Measurements from ENCODE around the gene NFYC.
A peak's percentile ranks its signal among the peaks of the same experiment; 100 is the strongest.

Gene NFYC

DNA sequence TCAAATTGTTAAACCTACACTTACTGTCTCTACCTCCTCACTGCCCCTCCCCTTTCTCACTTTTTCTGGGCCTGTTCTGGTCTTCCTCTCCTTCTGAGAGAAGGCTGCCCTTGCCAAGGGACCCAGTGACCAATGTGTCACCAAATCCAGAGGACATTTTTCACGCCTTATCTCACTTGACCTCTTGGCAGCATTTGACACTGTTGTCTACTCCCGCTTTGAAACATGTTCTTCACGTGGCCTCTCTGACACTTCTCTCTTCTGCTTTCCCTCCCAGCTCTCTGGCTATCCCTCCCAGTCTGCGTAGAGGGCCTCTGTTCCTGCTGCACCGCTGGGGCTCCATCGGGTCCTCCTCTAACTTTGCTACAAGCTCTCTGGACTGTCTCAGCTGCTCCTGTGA, 117.4 kb downstream of the NFYC start:
- Histone ChIP-seq H3K27ac (ENCODE audit: low read length) (no peak overlapping the region), H3K4me3 (ENCODE audit: low read length) (no peak overlapping the region), H3K9me3 (ENCODE audit: control insufficient read depth, low read depth, low read length) (no peaks in the 10 kb centered on the region), H3K27me3 (ENCODE audit: control insufficient read depth, insufficient read depth, low read length) (no peaks in the 10 kb centered on the region), H3K9ac (ENCODE audit: low read length) (no peak overlapping the region), H3K4me1 (ENCODE audit: control insufficient read depth, low read depth, low read length) (peaks cover 6% of the 10 kb centered on the region), H3K36me3 (ENCODE audit: control insufficient read depth, low read depth, low read length) (no peaks in the 10 kb centered on the region)

DNA sequence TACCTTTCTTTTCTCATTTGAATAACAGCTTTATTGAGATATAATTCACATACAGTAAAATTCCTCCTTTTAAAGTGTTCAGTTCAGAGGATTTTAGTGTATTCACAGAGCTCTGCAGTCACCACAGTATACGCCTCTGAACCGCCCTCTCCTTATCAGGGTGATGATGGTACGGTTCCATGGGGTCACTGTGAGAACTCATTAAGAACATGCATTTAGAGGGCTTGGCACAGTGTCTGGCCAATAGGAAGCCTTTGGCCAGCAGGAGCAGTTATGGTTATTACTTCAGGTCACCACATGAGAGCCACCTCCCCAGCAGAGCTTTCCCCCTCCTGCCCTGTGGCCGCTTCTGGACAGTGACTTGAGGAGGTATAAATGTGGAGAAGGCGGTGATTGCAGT, 119.4 kb downstream of the NFYC start:
- no peaks in the 10 kb centered on the region for H3K27me3 ChIP-seq (ENCODE audit: control insufficient read depth, insufficient read depth, low read length)
- H3K27ac ChIP-seq (ENCODE audit: low read length): no peak overlapping the region
- no peaks in the 10 kb centered on the region for H3K36me3 ChIP-seq (ENCODE audit: control insufficient read depth, low read depth, low read length)
- no peak overlapping the region for H3K9ac ChIP-seq (ENCODE audit: low read length)
- no peak overlapping the region for H3K4me3 ChIP-seq (ENCODE audit: low read length)
- no peaks in the 10 kb centered on the region for H3K9me3 ChIP-seq (ENCODE audit: control insufficient read depth, low read depth, low read length)
- no peaks in the 10 kb centered on the region for H3K4me1 ChIP-seq (ENCODE audit: control insufficient read depth, low read depth, low read length)

DNA sequence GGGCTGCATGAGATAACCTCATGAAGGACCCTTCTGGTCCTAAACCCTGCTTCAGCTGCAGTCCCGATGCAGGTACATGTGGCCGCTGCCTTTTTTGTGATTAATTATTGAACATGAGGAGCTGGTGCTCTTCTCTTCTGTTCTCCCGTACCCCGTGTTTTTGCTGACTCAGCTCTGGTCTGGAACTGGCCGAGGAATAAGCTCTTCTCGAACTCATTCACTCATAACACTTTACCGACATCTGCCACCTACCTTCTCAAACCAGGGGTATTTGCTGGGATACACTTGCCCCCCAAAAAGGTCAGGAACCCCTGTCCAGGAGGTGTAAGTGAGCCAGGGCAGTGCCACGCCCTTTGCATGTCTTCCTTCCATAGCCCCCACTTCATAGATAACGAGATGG, 123.9 kb downstream of the NFYC start:
- Histone ChIP-seq H3K4me1 (ENCODE audit: control insufficient read depth, low read depth, low read length) (peaks cover 4% of the 10 kb centered on the region), H3K9ac (ENCODE audit: low read length) (no peak overlapping the region), H3K27ac (ENCODE audit: low read length) (no peak overlapping the region), H3K27me3 (ENCODE audit: control insufficient read depth, insufficient read depth, low read length) (peaks cover 13% of the 10 kb centered on the region), H3K9me3 (ENCODE audit: control insufficient read depth, low read depth, low read length) (no peaks in the 10 kb centered on the region), H3K36me3 (ENCODE audit: control insufficient read depth, low read depth, low read length) (no peaks in the 10 kb centered on the region), H3K4me3 (ENCODE audit: low read length) (no peak overlapping the region)

- Histone ChIP-seq H3K27me3 (ENCODE audit: control insufficient read depth, insufficient read depth, low read length) (peaks cover 13% of the 10 kb centered on the region), H3K4me1 (ENCODE audit: control insufficient read depth, low read depth, low read length) (peaks cover 4% of the 10 kb centered on the region), H3K4me3 (ENCODE audit: low read length) (peak overlapping the region; percentile 64), H3K36me3 (ENCODE audit: control insufficient read depth, low read depth, low read length) (no peaks in the 10 kb centered on the region), H3K9me3 (ENCODE audit: control insufficient read depth, low read depth, low read length) (no peaks in the 10 kb centered on the region), H3K9ac (ENCODE audit: low read length) (no peak overlapping the region), H3K27ac (ENCODE audit: low read length) (no peak overlapping the region)
These were observed 126.3 kb downstream of the NFYC start for GRCh38 chr1:40817791-40818263.

- Histone ChIP-seq H3K36me3 (ENCODE audit: control insufficient read depth, low read depth, low read length) (no peaks in the 10 kb centered on the region), H3K27ac (ENCODE audit: low read length) (no peak overlapping the region), H3K9ac (ENCODE audit: low read length) (no peak overlapping the region), H3K4me3 (ENCODE audit: low read length) (peak overlapping the region; percentile 64), H3K27me3 (ENCODE audit: control insufficient read depth, insufficient read depth, low read length) (peaks cover 13% of the 10 kb centered on the region), H3K9me3 (ENCODE audit: control insufficient read depth, low read depth, low read length) (no peaks in the 10 kb centered on the region), H3K4me1 (ENCODE audit: control insufficient read depth, low read depth, low read length) (peaks cover 4% of the 10 kb centered on the region)
These were observed 126.9 kb downstream of the NFYC start for GRCh38 chr1:40818264-40818961.

- Histone ChIP-seq H3K27me3 (ENCODE audit: control insufficient read depth, insufficient read depth, low read length) (peaks cover 13% of the 10 kb centered on the region), H3K4me1 (ENCODE audit: control insufficient read depth, low read depth, low read length) (peaks cover 4% of the 10 kb centered on the region), H3K9me3 (ENCODE audit: control insufficient read depth, low read depth, low read length) (no peaks in the 10 kb centered on the region), H3K27ac (ENCODE audit: low read length) (no peak overlapping the region), H3K4me3 (ENCODE audit: low read length) (peak overlapping the region; percentile 64), H3K9ac (ENCODE audit: low read length) (no peak overlapping the region), H3K36me3 (ENCODE audit: control insufficient read depth, low read depth, low read length) (no peaks in the 10 kb centered on the region)
These were observed 127.6 kb downstream of the NFYC start for GRCh38 chr1:40819101-40819500.

- Histone ChIP-seq H3K9me3 (ENCODE audit: control insufficient read depth, low read depth, low read length) (no peaks in the 10 kb centered on the region), H3K4me1 (ENCODE audit: control insufficient read depth, low read depth, low read length) (peaks cover 16% of the 10 kb centered on the region), H3K9ac (ENCODE audit: low read length) (no peak overlapping the region), H3K27ac (ENCODE audit: low read length) (no peak overlapping the region), H3K4me3 (ENCODE audit: low read length) (no peak overlapping the region), H3K27me3 (ENCODE audit: control insufficient read depth, insufficient read depth, low read length) (peaks cover 13% of the 10 kb centered on the region), H3K36me3 (ENCODE audit: control insufficient read depth, low read depth, low read length) (no peaks in the 10 kb centered on the region)
These were observed 128.8 kb downstream of the NFYC start for GRCh38 chr1:40820251-40820797.
